Prostate gland (tissue), 2 donors: ENCODE results near the gene DSCAML1.
"Not testable (repeated sequence)": the region's sequence is repeated elsewhere in the genome, so short reads cannot be mapped to it uniquely, and the experiment has no call there.

Experiments
- POLR2A ChIP-seq: fragments of 450-650 bp; IDR thresholded peaks from one replicate; pipeline ENCODE4 v1.6.1; 2016; ENCODE audit warnings: antibody characterized with exemption, mild to moderate bottlenecking
- TF ChIP-seq, protein P1 (sequence below), 4 experiments: fragments of 200-600 bp in 2 of 4; fragments of 450-650 bp in 2 of 4; sonication (generic) in 2 of 4; IDR thresholded peaks; 1 replicate in 3 of 4; 2 replicates in 1 of 4; pipeline ENCODE4 v1.5.1; 2016 to 2019; ENCODE audit warnings: antibody characterized with exemption in 4 of 4, mild to moderate bottlenecking in 2 of 4, moderate library complexity in 2 of 4

DNA sequence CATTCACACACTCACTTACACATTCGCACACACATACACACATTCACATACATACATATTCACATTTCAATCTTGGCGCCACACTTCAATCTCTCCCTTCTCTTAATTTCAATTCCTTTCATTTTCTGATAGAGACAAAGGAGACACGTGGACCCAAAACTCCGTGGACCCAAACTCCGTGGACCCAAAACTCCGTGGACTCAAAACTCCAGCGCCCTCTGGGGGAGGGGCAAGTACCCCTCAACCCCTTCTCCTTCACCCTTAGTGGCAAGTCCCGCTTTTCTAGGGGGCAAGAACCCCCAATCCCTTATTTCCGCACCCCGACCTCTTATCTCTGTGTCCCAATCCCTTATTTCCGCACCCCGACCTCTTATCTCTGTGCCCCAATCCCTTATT, 13.0 kb upstream of the DSCAML1 start:
- TF ChIP-seq POLR2A, result not testable (repeated sequence)
- TF ChIP-seq, protein P1, sequence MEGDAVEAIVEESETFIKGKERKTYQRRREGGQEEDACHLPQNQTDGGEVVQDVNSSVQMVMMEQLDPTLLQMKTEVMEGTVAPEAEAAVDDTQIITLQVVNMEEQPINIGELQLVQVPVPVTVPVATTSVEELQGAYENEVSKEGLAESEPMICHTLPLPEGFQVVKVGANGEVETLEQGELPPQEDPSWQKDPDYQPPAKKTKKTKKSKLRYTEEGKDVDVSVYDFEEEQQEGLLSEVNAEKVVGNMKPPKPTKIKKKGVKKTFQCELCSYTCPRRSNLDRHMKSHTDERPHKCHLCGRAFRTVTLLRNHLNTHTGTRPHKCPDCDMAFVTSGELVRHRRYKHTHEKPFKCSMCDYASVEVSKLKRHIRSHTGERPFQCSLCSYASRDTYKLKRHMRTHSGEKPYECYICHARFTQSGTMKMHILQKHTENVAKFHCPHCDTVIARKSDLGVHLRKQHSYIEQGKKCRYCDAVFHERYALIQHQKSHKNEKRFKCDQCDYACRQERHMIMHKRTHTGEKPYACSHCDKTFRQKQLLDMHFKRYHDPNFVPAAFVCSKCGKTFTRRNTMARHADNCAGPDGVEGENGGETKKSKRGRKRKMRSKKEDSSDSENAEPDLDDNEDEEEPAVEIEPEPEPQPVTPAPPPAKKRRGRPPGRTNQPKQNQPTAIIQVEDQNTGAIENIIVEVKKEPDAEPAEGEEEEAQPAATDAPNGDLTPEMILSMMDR (IDR thresholded peaks at IDR 0.05), result not testable (repeated sequence)
